ENCODE data around the gene SUFU. TPM values are rescaled to one million over a fixed set of nuclear protein-coding genes. Genes with fewer than 3 reads are reported as not detected.

Gene SUFU
- total and polyA plus RNA-seq, 2 experiments from 2014 or later, result 2.8 to 5.6 TPM

GRCh38 chr10:102553771-102554170 lies 50.0 kb downstream of the SUFU start (continued):
- TF ChIP-seq ZNF462 (CRISPR knock-in tag; IDR thresholded peaks at IDR 0.05) (no peak), ETS1 (IDR thresholded peaks at IDR 0.05) (no peak), EZH2phosphoT487 (IDR thresholded peaks at IDR 0.05; ENCODE audit: unreplicated experiment) (no peak), POLR2AphosphoS5 (IDR thresholded peaks at IDR 0.05; ENCODE audit: low read depth) (no peak), STAT1 (IDR thresholded peaks at IDR 0.05; ENCODE audit: unreplicated experiment) (no peak), NANOG (IDR thresholded peaks at IDR 0.05; ENCODE audit: borderline replicate concordance) (no peak), CREB1 (CRISPR knock-in tag; IDR thresholded peaks at IDR 0.05; ENCODE audit: low read depth) (no peak)

- no peaks in the 10 kb centered on the region for H3K79me2 ChIP-seq (replicated peaks; ENCODE audit: insufficient read depth)
- H3K4me1 Mint-ChIP-seq, result no peaks in the 10 kb centered on the region
- no peaks in the 10 kb centered on the region for H3K4me1 ChIP-seq (ENCODE audit: insufficient read depth)
- ATAC-seq, result no peak
- no peak overlapping the region for H2AFZ ChIP-seq
- no peaks in the 10 kb centered on the region for H3K9me3 Mint-ChIP-seq
- no peak overlapping the region for H3K4me3 ChIP-seq
- no peak overlapping the region for H3K27ac Mint-ChIP-seq
- H4K20me1 ChIP-seq (replicated peaks; ENCODE audit: insufficient read depth), result no peaks in the 10 kb centered on the region; the same call in 1 of the 2 replicates
- peaks cover 10% of the 10 kb centered on the region; the same call in 2 of the 3 replicates for H3K36me3 Mint-ChIP-seq (ENCODE audit: low read depth)
- no peaks in the 10 kb centered on the region for H3K27me3 ChIP-seq (ENCODE audit: insufficient read depth)
- H3F3A ChIP-seq (replicated peaks; ENCODE audit: low read depth), result no peaks in the 10 kb centered on the region
- no peak overlapping the region for H3K4me2 ChIP-seq
- no peaks in the 10 kb centered on the region for H3K9me2 ChIP-seq (ENCODE audit: insufficient read depth)
- no peaks in the 10 kb centered on the region for H3K27me3 Mint-ChIP-seq (ENCODE audit: insufficient read depth, low read depth, poor library complexity)
- DNase-seq (ENCODE audit: low spot score), result no peak
- no peaks in the 10 kb centered on the region for H3K36me3 ChIP-seq (ENCODE audit: insufficient read depth)
- H3K27ac ChIP-seq (ENCODE audit: low read depth), result no peak overlapping the region
- H3K4me3 Mint-ChIP-seq, result no peak overlapping the region
- TF ChIP-seq JUNB (IDR thresholded peaks at IDR 0.05; ENCODE audit: unreplicated experiment) (no peak), EZH2phosphoT487 (IDR thresholded peaks at IDR 0.05; ENCODE audit: unreplicated experiment) (no peak), CTCF (conservative IDR thresholded peaks at IDR 0.05; ENCODE audit: low read depth in 2 of 2) (no peak), ZNF114 (CRISPR knock-in tag; IDR thresholded peaks at IDR 0.05) (no peak), EZH2 (IDR thresholded peaks at IDR 0.05; ENCODE audit: low read depth, unreplicated experiment) (no peak), ETS1 (IDR thresholded peaks at IDR 0.05) (no peak), CREB1 (CRISPR knock-in tag; IDR thresholded peaks at IDR 0.05; ENCODE audit: low read depth) (no peak)
These were observed 50.8 kb downstream of the SUFU start for GRCh38 chr10:102554531-102554930.
